ENCODE results near the gene PTBP3.

Gene PTBP3

GRCh38 chr9:112179816-112180215, 153.6 kb downstream of the PTBP3 start:
- no peaks in the 10 kb centered on the region for H3K36me3 ChIP-seq (ENCODE audit: low read depth)
- H3K27me3 ChIP-seq (ENCODE audit: insufficient read depth, poor library complexity, severe bottlenecking): no peaks in the 10 kb centered on the region
- H3K27ac ChIP-seq (ENCODE audit: poor library complexity, severe bottlenecking): no peak overlapping the region
- no peaks in the 10 kb centered on the region for H3K4me1 ChIP-seq (ENCODE audit: insufficient read depth, poor library complexity, severe bottlenecking)
- H3K4me3 ChIP-seq (ENCODE audit: severe bottlenecking): no peak overlapping the region
- ATAC-seq (ENCODE audit: low read depth): no peak
- H3K9me3 ChIP-seq (ENCODE audit: severe bottlenecking): no peaks in the 10 kb centered on the region
- DNase-seq (ENCODE audit: low spot score): no peak
- no peak for TF ChIP-seq CTCF (IDR thresholded peaks at IDR 0.05; ENCODE audit: poor library complexity, severe bottlenecking)

GRCh38 chr9:112176524-112176923, 156.9 kb downstream of the PTBP3 start:
- H3K4me1 ChIP-seq (ENCODE audit: insufficient read depth, poor library complexity, severe bottlenecking): peaks cover 4% of the 10 kb centered on the region
- ATAC-seq (ENCODE audit: low read depth): no peak
- H3K27ac ChIP-seq (ENCODE audit: poor library complexity, severe bottlenecking): no peak overlapping the region

GRCh38 chr9:112175796-112176315, 157.6 kb downstream of the PTBP3 start:
- H3K4me3 ChIP-seq (ENCODE audit: severe bottlenecking): no peak overlapping the region
- no peaks in the 10 kb centered on the region for H3K36me3 ChIP-seq (ENCODE audit: low read depth)
- TF ChIP-seq CTCF (IDR thresholded peaks at IDR 0.05; ENCODE audit: poor library complexity, severe bottlenecking): no peak
- ATAC-seq (ENCODE audit: low read depth) (no peak), DNase-seq (ENCODE audit: low spot score) (no peak)
- H3K27ac ChIP-seq (ENCODE audit: poor library complexity, severe bottlenecking): no peak overlapping the region
- no peaks in the 10 kb centered on the region for H3K9me3 ChIP-seq (ENCODE audit: severe bottlenecking)
- no peaks in the 10 kb centered on the region for H3K27me3 ChIP-seq (ENCODE audit: insufficient read depth, poor library complexity, severe bottlenecking)
- H3K4me1 ChIP-seq (ENCODE audit: insufficient read depth, poor library complexity, severe bottlenecking): peaks cover 6% of the 10 kb centered on the region

More at GRCh38 chr9:112176524-112176923, 156.9 kb downstream of the PTBP3 start:
- no peaks in the 10 kb centered on the region for H3K9me3 ChIP-seq (ENCODE audit: severe bottlenecking)
- no peak for DNase-seq (ENCODE audit: low spot score)
- H3K27me3 ChIP-seq (ENCODE audit: insufficient read depth, poor library complexity, severe bottlenecking): no peaks in the 10 kb centered on the region
- no peaks in the 10 kb centered on the region for H3K36me3 ChIP-seq (ENCODE audit: low read depth)
- no peak for TF ChIP-seq CTCF (IDR thresholded peaks at IDR 0.05; ENCODE audit: poor library complexity, severe bottlenecking)
- H3K4me3 ChIP-seq (ENCODE audit: severe bottlenecking): no peak overlapping the region

- Histone ChIP-seq H3K9me3 (ENCODE audit: severe bottlenecking) (no peaks in the 10 kb centered on the region), H3K36me3 (ENCODE audit: low read depth) (no peaks in the 10 kb centered on the region), H3K4me3 (ENCODE audit: severe bottlenecking) (peak within 1 kb of the TSS; percentile 50), H3K27me3 (ENCODE audit: insufficient read depth, poor library complexity, severe bottlenecking) (no peaks in the 10 kb centered on the region), H3K4me1 (ENCODE audit: insufficient read depth, poor library complexity, severe bottlenecking) (peaks cover 12% of the 10 kb centered on the region), H3K27ac (ENCODE audit: poor library complexity, severe bottlenecking) (peak within 1 kb of the TSS; percentile 20)
- ATAC-seq (ENCODE audit: low read depth): peak; percentile 41
- peak; percentile 6 for TF ChIP-seq CTCF (IDR thresholded peaks at IDR 0.05; ENCODE audit: poor library complexity, severe bottlenecking)
- DNase-seq (ENCODE audit: low spot score): no peak
Observed at GRCh38 chr9:112174965-112175795, 158.2 kb downstream of the PTBP3 start, which contains the start of gene SUSD1. Gene SUSD1, minus strand, starts transcription at chr9:112175297. Its CDS starts 62 bp downstream, at chr9:112175235.
